Esophagus squamous epithelium (tissue), 5 donors: ENCODE data around the gene ILF2. TPM values are rescaled to one million over a fixed set of nuclear protein-coding genes. Genes with fewer than 3 reads are reported as not detected.

Source experiments
- DNase-seq: peaks from one replicate; lab custom pipeline; 2025; lab: John Stamatoyannopoulos, UW
- H3K27ac ChIP-seq, 4 donors: fragments of 200-600 bp; sonication (generic); one replicate each; pipeline ENCODE4 v1.5.1; 2016 to 2019; ENCODE audit warnings: mild to moderate bottlenecking in 1 of 4
- H3K27me3 ChIP-seq, 4 donors: fragments of 200-600 bp; sonication (generic); 1 replicate in 3 of 4; 2 replicates in 1 of 4; pipeline versions ENCODE4 v1.5.1 to v1.6.0; 2017 to 2021; ENCODE audit warnings: antibody characterized with exemption in 1 of 4
- H3K36me3 ChIP-seq, 3 donors: fragments of 200-600 bp; sonication (generic); one replicate each; pipeline ENCODE4 v1.5.1; 2016 to 2019
- H3K4me1 ChIP-seq, 3 donors: fragments of 200-600 bp; sonication (generic); one replicate each; pipeline ENCODE4 v1.5.1; 2017 to 2019
- H3K4me3 ChIP-seq, 4 donors: fragments of 200-600 bp; sonication (generic); 1 replicate in 3 of 4; 2 replicates in 1 of 4; pipeline ENCODE4 v1.5.1; 2016 to 2019; ENCODE audit warnings: mild to moderate bottlenecking in 2 of 4, moderate library complexity in 1 of 4
- H3K9me3 ChIP-seq, 3 donors: fragments of 200-600 bp; sonication (generic); one replicate each; pipeline ENCODE4 v1.5.1; 2016 to 2019
- CTCF ChIP-seq, 6 experiments: fragments of 450-650 bp in 4 of 6; fragments of 200-600 bp in 2 of 6; sonication (generic) in 2 of 6; IDR thresholded peaks; one replicate each; pipeline ENCODE4 v1.5.1; 2016 to 2019; ENCODE audit warnings: antibody characterized with exemption in 6 of 6, mild to moderate bottlenecking in 4 of 6, moderate library complexity in 4 of 6
- POLR2A ChIP-seq, 4 donors: fragments of 450-650 bp; IDR thresholded peaks; one replicate each; pipeline ENCODE4 v1.6.1; 2017; ENCODE audit warnings: antibody characterized with exemption in 4 of 4, mild to moderate bottlenecking in 4 of 4, moderate library complexity in 3 of 4
- WGBS, 2 donors: methylation state at CpG; one replicate each; pipeline ENCODE4 v1.1.5; 2018; 5-methylcytosine and 5-hydroxymethylcytosine counted together
- intact Hi-C: fragments of 100-400 bp; cut with DNase I; formaldehyde crosslinking; loops from one replicate; pipeline ENCODE4 v1.15.0; 2022
- total RNA-seq, 4 donors: library from RNA; depleted of rRNA; stranded (reverse); fragments of >200 nt; gene quantifications; one replicate each; pipeline ENCODE4 v1.1.0, GENCODE V29; 2016
- donor health status: DM: yes; HTN: yes; CAD: no.

ILF2 gene
- total RNA-seq, 4 donors from 2014 or later: 78.0 to 166 (median 130) TPM

- DNase-seq: no peak
- Histone ChIP-seq H3K27ac (peak overlapping the region; percentile 34 to 82 (median 64)), H3K9me3 (no peaks in the 10 kb centered on the region), H3K4me1 (peaks cover 19 to 34% (median 22%) of the 10 kb centered on the region in 3 donors), H3K27me3 (peaks cover 3 to 44% (median 7%) of the 10 kb centered on the region in 4 donors), H3K36me3 (peaks cover 0 to 6% (median 0%) of the 10 kb centered on the region in 3 donors), H3K4me3 (peak overlapping the region; percentile 37 to 70 (median 48))
- TF ChIP-seq CTCF (IDR thresholded peaks at IDR 0.05) (peak in 3 of 6 experiments; percentile 18 to 34 (median 20)), POLR2A (IDR thresholded peaks at IDR 0.05) (no peak)
- WGBS, 2 donors: 9 to 17% methylated on average over 16 to 18 of the region's 73 CpGs
- intact Hi-C loops: loop anchor here (5.0 to 10.0 kb wide), 2 partner anchors 68 to 305 kb away; partner anchors contain the start of gene RAB13
Observed at GRCh38 chr1:153679337-153680119, 8.7 kb upstream of the ILF2 start.

- 1% methylated on average over 26 to 32 of the region's 78 CpGs for WGBS, 2 donors
- Histone ChIP-seq H3K9me3 (no peaks in the 10 kb centered on the region), H3K27ac (peak within 1 kb of the TSS; percentile 34 to 82 (median 64)), H3K27me3 (peaks cover 3 to 44% (median 7%) of the 10 kb centered on the region in 4 donors), H3K4me3 (peak within 1 kb of the TSS; percentile 37 to 70 (median 48)), H3K4me1 (peaks cover 19 to 28% (median 22%) of the 10 kb centered on the region in 3 donors), H3K36me3 (peaks cover 0 to 6% (median 0%) of the 10 kb centered on the region in 3 donors)
- DNase-seq: no peak
- no peak for TF ChIP-seq POLR2A (IDR thresholded peaks at IDR 0.05)
- TF ChIP-seq CTCF (IDR thresholded peaks at IDR 0.05): no peak
- intact Hi-C loops: loop anchor here (10.0 kb wide), 1 partner anchor 306 kb away; the partner anchor contains the start of gene RAB13
Observed at GRCh38 chr1:153678519-153679336, 7.9 kb upstream of the ILF2 start, which contains the start of gene NPR1. NPR1 (plus strand) TSS chr1:153678688; CDS start chr1:153679109, 421 bp downstream.

- TF ChIP-seq POLR2A (IDR thresholded peaks at IDR 0.05) (no peak), CTCF (IDR thresholded peaks at IDR 0.05) (peak; percentile 74 to 84 (median 79))
- Histone ChIP-seq H3K9me3 (no peaks in the 10 kb centered on the region), H3K36me3 (peaks cover 0 to 6% (median 0%) of the 10 kb centered on the region in 3 donors), H3K4me3 (peak overlapping the region; percentile 37 to 70 (median 48)), H3K27me3 (peaks cover 3 to 44% (median 7%) of the 10 kb centered on the region in 4 donors), H3K27ac (peak overlapping the region in 3 of 4 donors; percentile 60 to 82 (median 68)), H3K4me1 (peaks cover 19 to 28% (median 22%) of the 10 kb centered on the region in 3 donors)
- no peak for DNase-seq
- intact Hi-C loops: loop anchor here (10.0 kb wide), 1 partner anchor 307 kb away; the partner anchor contains the start of gene RAB13
- 1 to 2% methylated on average over 19 to 23 of the region's 29 CpGs for WGBS, 2 donors
Observed at GRCh38 chr1:153677718-153678518, 7.1 kb upstream of the ILF2 start.

- Histone ChIP-seq H3K9me3 (no peaks in the 10 kb centered on the region), H3K36me3 (peaks cover 0 to 12% (median 4%) of the 10 kb centered on the region in 3 donors), H3K27me3 (peaks cover 0 to 11% (median 2%) of the 10 kb centered on the region in 4 donors), H3K4me3 (no peak overlapping the region), H3K27ac (no peak overlapping the region), H3K4me1 (peaks cover 19 to 41% (median 21%) of the 10 kb centered on the region in 3 donors)
- WGBS, 2 donors: 100% methylated on average over 2 of the region's 2 CpGs
- DNase-seq: no peak
- TF ChIP-seq CTCF (IDR thresholded peaks at IDR 0.05) (no peak), POLR2A (IDR thresholded peaks at IDR 0.05) (no peak)
- intact Hi-C loops: loop anchor here (10.0 kb wide), 1 partner anchor 311 kb away; the partner anchor contains the start of gene RAB13
Observed at GRCh38 chr1:153673511-153673910, 2.7 kb upstream of the ILF2 start.
